Activated T-cell treated with anti-CD3 and anti-CD28 coated beads, Interleukin-2, amount 50 U/mL, for 1 hour (primary cell): ENCODE measurements around the gene CHADL.

Experiments used
- DNase-seq: peaks from one replicate; pipeline ENCODE4 v3.0.0-alpha.2; 2020

Gene CHADL

DNA sequence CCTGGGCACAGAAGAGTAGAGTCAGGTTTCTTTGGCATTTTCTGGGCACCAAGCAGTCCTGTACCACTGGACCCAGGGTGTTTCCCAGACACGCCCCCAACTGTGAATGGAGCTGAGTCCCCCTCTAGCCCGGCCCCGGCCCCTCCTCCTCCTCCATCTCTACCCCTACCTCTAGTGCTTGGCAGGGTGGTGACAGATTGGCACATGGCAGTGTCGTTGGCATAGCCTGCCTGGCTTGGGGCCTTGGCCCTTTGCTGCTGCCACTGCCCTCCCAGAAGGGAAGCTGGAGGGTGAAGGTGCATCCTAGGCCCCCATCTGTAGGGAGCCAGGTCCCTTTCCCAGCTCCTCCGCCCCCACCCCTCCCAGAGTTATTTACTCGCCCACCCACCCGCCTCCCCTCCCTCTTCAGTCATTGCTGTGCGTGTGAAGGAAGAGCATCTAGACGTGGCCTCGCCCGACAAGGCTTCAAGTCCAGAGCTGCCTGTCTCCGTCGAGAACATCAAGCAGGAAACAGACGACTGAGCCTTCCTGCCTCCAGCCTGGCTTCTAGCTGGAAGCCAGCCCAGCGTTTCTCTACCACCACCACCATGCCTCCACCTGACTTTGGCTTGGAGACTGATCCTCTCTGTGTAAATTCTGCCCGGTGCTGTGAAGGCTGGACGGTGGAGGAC is 10.9 kb downstream of the CHADL start:
- no peak for DNase-seq

GRCh38 chr22:41229215-41229614 is 11.5 kb downstream of the CHADL start:
- DNase-seq, result no peak

- DNase-seq, result no peak
Observed at GRCh38 chr22:41226723-41227655, 13.7 kb downstream of the CHADL start.

DNA sequence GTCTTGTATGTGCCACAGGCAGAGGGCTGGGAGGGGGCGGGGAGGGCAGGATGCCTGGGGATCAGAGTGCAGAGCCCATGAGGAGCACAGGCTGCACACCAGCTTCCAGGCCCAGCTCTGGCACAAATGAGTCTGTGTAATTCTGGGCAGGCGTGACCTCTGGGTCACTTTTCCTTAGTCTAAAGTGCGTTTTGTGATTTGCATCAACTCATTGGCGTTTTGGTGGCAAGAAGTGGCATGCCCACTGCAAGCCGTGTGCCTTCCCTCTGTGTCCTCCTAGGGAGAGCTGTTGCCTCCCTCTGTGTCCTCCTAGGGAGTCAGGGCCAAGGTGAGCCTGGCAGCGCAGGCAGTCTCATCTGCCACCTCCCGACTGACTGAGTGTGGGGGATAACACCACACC is 17.2 kb downstream of the CHADL start:
- no peak for DNase-seq

GRCh38 chr22:41222846-41223507 is 17.8 kb downstream of the CHADL start:
- DNase-seq, result no peak

DNA sequence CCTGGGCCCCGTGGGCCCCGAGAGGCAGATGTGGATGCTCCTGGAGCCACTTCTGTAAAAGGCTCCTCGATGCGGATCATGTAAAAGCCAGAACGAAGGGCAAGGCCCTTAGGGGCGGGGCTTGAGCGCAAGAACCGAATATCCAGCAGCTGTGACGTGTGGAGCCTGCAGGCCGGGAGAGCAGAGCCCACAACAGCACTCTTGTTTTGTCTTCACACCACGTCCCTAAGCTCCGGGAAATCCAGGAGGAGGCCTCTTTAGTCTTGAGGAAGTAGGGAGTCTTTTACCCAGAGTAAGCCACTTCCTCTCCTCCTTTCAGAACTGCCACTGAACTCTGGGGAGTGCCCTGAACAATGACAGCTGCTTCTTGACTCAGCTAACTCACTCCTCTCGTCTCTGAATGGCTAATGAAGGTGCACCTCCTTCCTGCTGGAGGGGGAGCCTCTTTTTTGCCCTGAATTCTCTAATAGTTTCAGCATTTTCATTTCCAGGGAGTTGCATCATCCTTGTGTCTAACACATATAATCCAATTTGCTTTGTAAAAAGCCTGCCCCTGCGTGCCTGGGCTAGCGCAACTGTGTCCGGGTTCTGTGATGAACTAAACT is 23.1 kb downstream of the CHADL start:
- peak; percentile 37 for DNase-seq

GRCh38 chr22:41216984-41217383 is 23.7 kb downstream of the CHADL start:
- DNase-seq, result no peak

DNA sequence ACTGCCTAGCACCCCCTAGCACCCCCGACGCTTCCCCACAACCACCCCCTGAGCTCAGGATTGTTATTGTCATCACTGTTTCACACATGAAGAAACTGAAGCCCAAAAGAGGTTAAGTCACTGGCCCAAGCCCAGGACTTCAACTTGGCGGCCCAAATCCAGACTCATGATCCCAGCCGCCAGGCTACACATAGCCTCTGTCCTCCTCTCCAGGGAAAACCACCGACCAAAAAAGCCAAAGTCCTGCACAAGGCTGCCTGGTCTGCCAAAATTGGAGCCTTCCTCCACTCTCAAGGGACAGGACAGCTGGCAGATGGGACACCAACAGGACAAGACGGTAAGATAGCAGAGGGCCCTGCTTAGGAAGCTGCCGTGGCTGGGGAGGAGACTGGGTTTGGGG is 24.8 kb downstream of the CHADL start:
- no peak for DNase-seq

DNA sequence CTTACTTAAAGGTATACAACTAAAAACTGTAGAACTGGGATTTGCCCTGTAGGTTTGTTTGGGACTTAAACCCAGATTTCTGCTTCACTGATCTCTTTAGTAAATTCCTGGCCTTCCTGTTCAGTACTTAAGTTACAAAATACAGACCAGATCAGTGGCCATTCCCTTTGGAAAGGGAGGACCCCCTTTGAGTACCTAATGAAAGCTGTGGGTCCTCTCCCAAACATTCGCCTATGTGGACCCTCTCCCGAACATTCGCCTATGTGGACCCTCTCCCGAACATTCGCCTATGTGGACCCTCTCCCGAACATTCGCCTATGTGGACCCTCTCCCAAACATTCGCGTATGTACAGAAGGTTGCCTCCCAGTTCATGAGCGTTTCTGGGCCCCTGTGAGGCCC is 25.3 kb downstream of the CHADL start:
- no peak for DNase-seq

DNA sequence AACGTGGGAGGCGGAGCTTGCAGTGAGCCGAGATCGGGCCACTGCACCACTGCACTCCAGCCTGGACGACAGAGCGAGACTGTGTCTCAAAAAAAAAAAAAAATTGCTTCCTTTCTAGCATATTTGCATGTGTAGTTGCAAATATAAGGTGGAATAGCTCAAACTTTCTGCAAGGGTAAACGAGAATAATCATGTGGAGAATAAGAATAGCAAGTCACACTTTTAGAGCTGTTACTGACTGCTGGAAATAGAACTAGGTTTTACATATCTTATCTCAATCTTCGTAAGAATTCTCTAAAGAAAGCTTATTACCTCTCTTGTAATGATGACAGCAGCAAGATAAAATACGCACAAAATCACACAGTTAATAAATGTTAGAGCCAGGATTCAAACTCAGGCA is 34.0 kb downstream of the CHADL start:
- DNase-seq, result no peak

DNA sequence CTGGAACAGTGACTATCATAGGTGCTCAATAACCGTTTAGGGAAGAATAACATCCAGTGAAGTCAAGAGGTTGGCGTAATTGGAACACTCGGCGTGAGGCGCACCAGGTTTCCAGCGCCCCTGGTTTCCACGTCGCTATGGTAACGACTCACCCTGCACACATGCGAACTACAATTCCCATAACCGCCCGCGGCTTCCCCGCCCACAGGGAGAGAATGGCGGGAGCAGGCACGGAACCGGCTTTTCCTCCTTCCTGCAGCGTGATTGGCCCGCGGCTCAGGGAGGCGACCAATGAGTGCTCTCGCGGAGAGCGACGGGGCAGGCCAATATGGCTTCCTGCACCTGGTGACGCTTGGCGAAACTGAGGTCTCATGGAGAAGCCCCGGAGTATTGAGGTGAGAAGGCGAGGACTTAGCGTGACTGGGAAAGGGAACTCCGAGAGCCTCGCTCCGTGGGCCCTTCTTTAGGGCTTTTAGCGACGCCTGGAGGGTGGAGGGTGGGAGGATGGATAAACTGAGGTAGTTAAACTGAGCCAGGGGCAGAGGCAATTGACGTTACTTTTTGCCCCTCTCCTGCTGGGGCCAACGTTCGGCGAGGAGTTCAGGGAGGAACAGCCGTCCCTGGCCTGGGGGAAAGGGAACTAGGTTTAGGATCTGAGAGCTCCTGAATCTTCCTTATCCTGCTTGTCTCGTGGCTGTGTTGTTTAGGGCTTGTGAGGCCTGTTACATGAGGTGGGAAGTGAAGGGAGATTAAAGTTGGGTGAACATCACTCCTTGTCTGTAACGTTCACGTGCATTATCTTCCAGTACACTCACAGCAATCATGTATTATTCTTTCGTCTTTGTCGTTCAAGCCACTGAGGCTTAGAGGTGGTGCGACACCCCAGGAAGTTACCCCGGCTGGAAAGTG is 35.5 kb downstream of the CHADL start, which contains the start of gene L3MBTL2:
TSS of gene L3MBTL2 (plus strand) at position 321 of the 909 bp plus-strand sequence. CDS start at position 372, 51 bp downstream.
- DNase-seq, result peak; percentile 99

DNA sequence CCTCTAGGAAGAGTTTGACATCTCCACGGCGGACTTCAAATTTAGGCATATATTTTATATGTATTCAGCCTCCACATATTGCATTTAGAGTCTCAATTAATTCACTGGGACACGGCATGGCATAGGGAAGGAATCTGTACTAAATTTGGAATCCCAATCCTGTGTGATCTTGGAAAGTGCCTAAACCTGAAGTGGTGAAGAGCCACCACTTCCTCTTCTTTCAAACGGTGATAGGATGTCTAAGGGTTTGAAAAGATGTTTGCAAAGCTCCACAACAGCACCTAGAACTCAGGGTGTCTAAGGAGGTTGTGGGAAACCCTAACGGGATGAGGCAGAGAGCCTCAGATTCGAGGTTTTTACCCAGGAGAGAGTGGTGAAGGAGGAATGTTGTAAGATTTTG is 36.7 kb downstream of the CHADL start:
- no peak for DNase-seq

DNA sequence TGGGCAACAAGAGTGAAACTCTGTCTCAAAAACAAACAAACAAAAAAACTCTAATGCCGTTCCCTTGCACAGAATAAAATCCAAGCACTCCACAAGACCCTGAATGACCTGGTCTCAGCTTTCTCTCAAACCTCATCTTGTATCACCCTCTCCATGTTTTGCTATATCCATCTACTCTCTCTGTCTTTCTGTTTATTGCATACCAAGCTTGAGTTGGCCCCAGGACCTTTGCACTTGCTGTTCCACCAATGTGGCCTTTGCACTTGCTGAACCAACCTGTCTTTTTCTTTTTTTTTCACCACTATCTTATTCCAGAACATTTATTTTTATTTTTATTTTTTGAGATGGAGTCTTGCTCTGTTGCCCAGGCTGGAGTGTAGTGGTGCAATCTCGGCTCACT is 37.6 kb downstream of the CHADL start:
- DNase-seq, result no peak

- no peak for DNase-seq
Observed at GRCh38 chr22:41201141-41201540, 39.6 kb downstream of the CHADL start.

DNA sequence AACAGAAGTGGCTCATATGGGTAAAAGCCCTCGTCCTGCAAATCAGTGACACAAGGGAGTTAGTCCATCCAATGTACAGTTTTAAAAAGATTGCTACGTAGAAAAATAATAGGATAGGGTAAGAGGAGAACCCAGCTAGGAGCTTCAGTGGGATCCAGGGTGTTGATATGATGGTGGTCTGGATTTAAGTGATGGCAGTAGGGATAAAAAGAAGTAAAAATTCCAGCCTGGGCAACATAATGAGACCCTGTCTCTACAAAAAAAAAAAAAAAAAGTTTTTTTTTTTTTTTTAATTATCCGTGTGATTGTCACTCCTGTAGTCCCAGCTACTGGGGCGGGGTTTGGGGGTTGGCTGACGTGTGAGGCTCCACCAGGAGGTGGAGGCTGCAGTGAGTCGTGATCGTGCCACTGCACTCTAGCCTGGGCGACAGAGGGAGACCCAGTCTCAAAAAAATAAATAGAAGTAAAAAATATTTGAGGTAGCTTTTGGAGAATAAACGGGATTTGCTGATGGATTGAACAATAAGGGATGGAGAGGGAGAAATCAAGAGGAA is 42.6 kb downstream of the CHADL start:
- DNase-seq, result peak; percentile 53

DNA sequence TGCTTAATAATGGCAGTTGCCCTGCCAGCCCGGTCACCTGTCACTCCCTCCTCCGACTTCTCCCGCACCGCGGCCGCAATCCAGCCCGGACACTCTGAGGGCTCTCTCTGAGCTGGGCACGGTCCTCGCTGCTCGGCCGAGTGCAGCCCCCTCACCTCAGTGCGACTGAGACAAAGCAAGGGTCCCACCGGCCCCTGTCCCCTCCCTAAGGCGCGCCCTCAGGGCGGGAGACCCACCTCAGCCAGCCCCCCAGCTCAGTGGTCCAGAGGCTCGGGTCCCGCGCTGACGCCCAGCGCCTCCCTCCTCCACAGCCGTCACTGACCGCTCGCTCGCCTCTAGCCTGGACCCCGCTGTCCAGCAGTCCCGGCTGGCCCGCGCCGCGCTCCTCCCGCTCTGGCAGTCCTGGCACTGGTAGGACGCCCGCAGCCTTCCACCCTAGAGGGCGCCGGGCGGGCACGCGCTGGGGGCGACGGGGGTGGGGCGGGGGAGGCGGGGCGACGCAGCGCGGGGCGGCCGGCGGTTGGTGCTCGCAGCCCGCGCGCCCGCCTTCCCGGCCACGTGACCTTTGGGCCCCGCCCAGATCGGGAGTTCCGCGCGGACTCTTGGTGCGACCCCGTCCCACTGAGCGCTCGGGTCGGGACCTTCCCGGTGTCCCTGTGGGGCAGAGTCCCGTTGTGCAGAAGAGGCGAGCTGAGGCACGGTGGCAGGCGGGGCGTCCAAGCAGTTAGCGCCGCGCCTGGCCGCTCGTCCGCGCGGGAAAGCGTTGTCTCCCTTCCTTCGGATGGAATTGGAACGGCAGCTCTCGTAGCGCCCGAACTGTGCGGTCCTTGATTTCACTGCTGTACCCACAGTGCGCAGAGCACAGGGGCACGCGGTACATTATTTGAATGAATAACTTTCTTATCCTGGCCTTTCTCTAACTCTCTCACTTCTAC is 43.4 kb downstream of the CHADL start:
- peak; percentile 87 for DNase-seq

DNA sequence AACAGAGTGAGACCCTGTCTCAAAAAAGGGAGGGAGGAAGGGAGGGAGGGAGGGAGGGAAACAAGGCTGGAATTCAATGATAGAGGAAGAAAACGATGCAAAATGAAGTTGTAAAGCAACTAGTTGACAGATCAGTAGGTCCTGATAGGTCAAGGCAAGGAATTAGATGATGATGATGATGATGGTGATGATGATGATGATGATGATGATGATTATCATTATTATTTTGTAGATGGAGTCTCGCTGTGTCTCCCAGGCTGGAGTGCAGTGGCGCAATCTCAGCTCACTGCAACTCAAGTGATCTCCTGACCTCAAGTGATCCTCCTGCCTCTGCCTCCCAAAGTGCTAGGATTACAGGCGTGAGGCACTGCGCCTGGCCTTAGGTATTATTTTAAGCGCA is 46.9 kb downstream of the CHADL start:
- no peak for DNase-seq

GRCh38 chr22:41191467-41191866 is 49.3 kb downstream of the CHADL start:
- no peak for DNase-seq

DNA sequence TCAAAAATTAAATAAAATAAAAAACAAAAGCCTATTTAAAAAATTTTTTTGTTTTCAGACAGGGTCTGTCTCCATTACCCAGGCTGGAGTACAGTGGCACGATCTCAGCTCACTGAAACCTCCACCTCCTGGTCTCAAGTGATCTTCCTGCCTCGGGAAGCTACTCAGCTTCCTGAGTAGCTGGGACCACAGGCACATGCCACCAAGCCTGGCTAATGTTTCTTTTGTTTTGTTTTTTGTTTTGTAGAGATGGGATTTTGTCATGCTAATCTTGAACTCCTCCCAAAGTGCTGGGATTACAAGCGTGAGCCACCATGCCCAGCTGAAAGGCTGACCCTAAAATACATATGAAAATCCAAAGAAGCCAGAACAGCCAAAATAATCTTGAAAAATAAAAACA is 56.1 kb downstream of the CHADL start:
- no peak for DNase-seq
